Lung (tissue), 16 donors: Measurements from ENCODE around the gene CLCF1. TPM values are rescaled to one million over a fixed set of nuclear protein-coding genes. Genes with fewer than 3 reads are reported as not detected.

Experiments
- ATAC-seq: fragments of 200-7000 bp; cut with Tn5 transposase; one replicate; pipeline ENCODE4 v1.9.1; 2020; ENCODE audit warnings: moderate number of reproducible peaks; ENCODE audit not compliant: insufficient read depth, low FRiP score
- DNase-seq, 3 donors: peaks; one replicate each; pipeline ENCODE4 v3.0.0-alpha.2; 2013 to 2017
- H3K27ac ChIP-seq, 2 donors: one replicate each; pipeline ENCODE4 v1.5.1; 2013; ENCODE audit warnings: mild to moderate bottlenecking in 2 of 2, moderate library complexity in 2 of 2, control low read depth in 1 of 2, inconsistent platforms in 1 of 2, low read depth in 1 of 2, low read length in 1 of 2
- H3K27me3 ChIP-seq, 3 donors: one replicate each; pipeline ENCODE4 v1.5.1; 2013; ENCODE audit warnings: low read length in 2 of 3; ENCODE audit not compliant: control insufficient read depth in 3 of 3, insufficient read depth in 3 of 3
- H3K36me3 ChIP-seq, 4 donors: one replicate each; pipeline ENCODE4 v1.5.1; 2013; ENCODE audit warnings: low read length in 4 of 4, mild to moderate bottlenecking in 1 of 4, moderate library complexity in 1 of 4; ENCODE audit not compliant: control insufficient read depth in 4 of 4, insufficient read depth in 4 of 4
- H3K4me1 ChIP-seq, 5 donors: one replicate each; pipeline ENCODE4 v1.5.1; 2013; ENCODE audit warnings: low read length in 5 of 5, mild to moderate bottlenecking in 2 of 5, moderate library complexity in 1 of 5; ENCODE audit not compliant: control insufficient read depth in 5 of 5, insufficient read depth in 5 of 5
- H3K4me3 ChIP-seq: one replicate; pipeline ENCODE4 v1.5.1; 2013; ENCODE audit warnings: mild to moderate bottlenecking, control low read depth, moderate library complexity
- H3K9ac ChIP-seq, 2 donors: one replicate each; pipeline ENCODE4 v1.5.1; 2013; ENCODE audit warnings: low read length in 2 of 2, control low read depth in 1 of 2; ENCODE audit not compliant: insufficient read depth in 1 of 2
- H3K9me3 ChIP-seq, 4 donors: one replicate each; pipeline ENCODE4 v1.5.1; 2013; ENCODE audit warnings: low read length in 3 of 4, mild to moderate bottlenecking in 1 of 4, moderate library complexity in 1 of 4; ENCODE audit not compliant: control insufficient read depth in 4 of 4, insufficient read depth in 3 of 4
- WGBS, 2 donors: extraction: QIAGEN DNeasy Blood & Tissue Kit; methylation state at CpG; one replicate each; pipeline ENCODE4 v1.1.7; 2013; 5-methylcytosine and 5-hydroxymethylcytosine counted together
- long read RNA-seq, 5 donors: transcript quantifications; one replicate each; lab custom pipeline, GENCODE V29; 2026
- polyA plus RNA-seq, 2 donors: library from polyadenylated mRNA; stranded (reverse); fragments of 200-250 nt; gene quantifications; one replicate each; pipeline ENCODE4 v1.2.1, GENCODE V29; 2013
- total RNA-seq, 2 donors: library from RNA; depleted of rRNA in 1 of 2; stranded (reverse); fragments of >200 nt in 1 of 2; gene quantifications; one replicate each; pipeline ENCODE4 v1.2.1, GENCODE V29; 2014 to 2021
- TF ChIP-seq, protein P1 (sequence below): IDR thresholded peaks from 2 replicates; pipeline ENCODE4 v1.5.1; 2012; ENCODE audit warnings: mild to moderate bottlenecking; ENCODE audit errors: control extremely low read depth, extremely low read depth
- donor health status: control.
- donor health status: control.
- donor health status: Bipolar disorder and iron deficiency.
- donor health status: healthy.
- donor health status: DM: yes; HTN: yes; CAD: no.

CLCF1 gene
- 1 to 10 TPM; 3.5 to 9.8 TPM for total RNA-seq
- polyA plus RNA-seq, result 1 to 10 TPM; 7.6 to 10.0 TPM
- long read RNA-seq, donor 1, result 0 reads
- long read RNA-seq, donor 2, partial matches to known transcripts, result 0 of 1 reads
- long read RNA-seq, donor 2, other reads (novel, unspliced or antisense), result 0 of 1 reads
- long read RNA-seq, donor 3, partial matches to known transcripts, result 0 of 1 reads
- long read RNA-seq, donor 3, other reads (novel, unspliced or antisense), result 0 of 1 reads
- long read RNA-seq, donor 4, result 0 reads
- long read RNA-seq, donor 5, partial matches to known transcripts, result 0 of 2 reads
- long read RNA-seq, donor 5, other reads (novel, unspliced or antisense), result 0 of 2 reads

GRCh38 chr11:67372993-67373647, at the start of gene CLCF1:
Gene CLCF1 (minus strand): TSS chr11:67373598. CDS start chr11:67373539, 59 bp downstream.
- WGBS, 2 donors, result 0 to 1% methylated on average over 43 to 72 of the region's 76 CpGs
- peak within 1 kb of the TSS; percentile 93 to 98 for H3K27ac ChIP-seq
- peak within 1 kb of the TSS; percentile 2 to 38 for H3K9ac ChIP-seq
- H3K4me3 ChIP-seq, result peak within 1 kb of the TSS; percentile 56
- H3K27me3 ChIP-seq, result peaks cover 0 to 7% (median 0%) of the 10 kb centered on the region in 3 donors
- H3K4me1 ChIP-seq, result peaks cover 5 to 56% (median 24%) of the 10 kb centered on the region in 5 donors
- ATAC-seq (peak; percentile 31), DNase-seq (peak; percentile 87 to 93 (median 87))
- no peaks in the 10 kb centered on the region for H3K9me3 ChIP-seq
- TF ChIP-seq, protein P1, sequence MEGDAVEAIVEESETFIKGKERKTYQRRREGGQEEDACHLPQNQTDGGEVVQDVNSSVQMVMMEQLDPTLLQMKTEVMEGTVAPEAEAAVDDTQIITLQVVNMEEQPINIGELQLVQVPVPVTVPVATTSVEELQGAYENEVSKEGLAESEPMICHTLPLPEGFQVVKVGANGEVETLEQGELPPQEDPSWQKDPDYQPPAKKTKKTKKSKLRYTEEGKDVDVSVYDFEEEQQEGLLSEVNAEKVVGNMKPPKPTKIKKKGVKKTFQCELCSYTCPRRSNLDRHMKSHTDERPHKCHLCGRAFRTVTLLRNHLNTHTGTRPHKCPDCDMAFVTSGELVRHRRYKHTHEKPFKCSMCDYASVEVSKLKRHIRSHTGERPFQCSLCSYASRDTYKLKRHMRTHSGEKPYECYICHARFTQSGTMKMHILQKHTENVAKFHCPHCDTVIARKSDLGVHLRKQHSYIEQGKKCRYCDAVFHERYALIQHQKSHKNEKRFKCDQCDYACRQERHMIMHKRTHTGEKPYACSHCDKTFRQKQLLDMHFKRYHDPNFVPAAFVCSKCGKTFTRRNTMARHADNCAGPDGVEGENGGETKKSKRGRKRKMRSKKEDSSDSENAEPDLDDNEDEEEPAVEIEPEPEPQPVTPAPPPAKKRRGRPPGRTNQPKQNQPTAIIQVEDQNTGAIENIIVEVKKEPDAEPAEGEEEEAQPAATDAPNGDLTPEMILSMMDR, result no peak
- H3K36me3 ChIP-seq, result no peaks in the 10 kb centered on the region

DNA sequence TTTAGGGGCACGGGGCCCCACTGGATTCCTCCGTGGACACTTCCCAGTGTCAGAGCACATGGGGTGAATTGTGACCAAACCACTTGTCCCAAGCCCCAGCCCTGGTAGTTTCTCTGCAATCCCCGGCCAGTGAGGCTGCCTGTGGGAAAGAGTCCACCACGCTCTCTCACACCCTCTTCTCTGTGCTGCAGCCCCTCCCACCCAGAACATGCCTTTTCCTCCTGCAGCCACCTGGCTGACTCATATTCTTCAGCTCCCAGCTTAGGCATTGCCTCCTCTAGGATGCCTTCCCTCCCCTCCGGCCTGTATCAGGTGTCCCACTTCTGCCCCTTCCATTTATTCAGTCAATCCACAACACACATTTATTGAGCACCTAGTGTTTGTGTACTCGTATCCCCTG, 49.5 kb upstream of the CLCF1 start:
- Histone ChIP-seq H3K36me3 (no peaks in the 10 kb centered on the region), H3K27ac (no peak overlapping the region), H3K4me3 (no peak overlapping the region), H3K9ac (no peak overlapping the region), H3K27me3 (no peaks in the 10 kb centered on the region), H3K4me1 (peaks cover 0 to 30% (median 5%) of the 10 kb centered on the region in 5 donors), H3K9me3 (no peaks in the 10 kb centered on the region)
- DNase-seq, result no peak
- no peak for ATAC-seq
- WGBS, 2 donors, result 61 to 65% methylated on average over 6 of the region's 6 CpGs
- TF ChIP-seq, protein P1, result no peak

GRCh38 chr11:67421430-67422031, 48.1 kb upstream of the CLCF1 start:
- Histone ChIP-seq H3K9me3 (peaks cover 0 to 2% (median 0%) of the 10 kb centered on the region in 4 donors), H3K27me3 (no peaks in the 10 kb centered on the region), H3K27ac (peak overlapping the region in 1 of 2 donors; percentile 76), H3K4me3 (no peak overlapping the region), H3K36me3 (no peaks in the 10 kb centered on the region), H3K9ac (no peak overlapping the region), H3K4me1 (peaks cover 0 to 37% (median 11%) of the 10 kb centered on the region in 5 donors)
- 72 to 77% methylated on average over 22 of the region's 22 CpGs for WGBS, 2 donors
- DNase-seq (no peak), ATAC-seq (no peak)
- TF ChIP-seq, protein P1, result no peak
